Retina (tissue), 1 donor: ENCODE results near the gene GNAT1.

Experiments
- DNase-seq: peaks from one replicate; pipeline ENCODE4 v3.0.0-alpha.2; 2016

The GNAT1 gene

GRCh38 chr3:50190936-50191660 is at the start of gene GNAT1:
Gene GNAT1 (plus strand): TSS chr3:50191610. CDS start chr3:50191726, 116 bp downstream.
- DNase-seq: no peak

- DNase-seq: peak; percentile 7
These were observed 45.0 kb upstream of the GNAT1 start for GRCh38 chr3:50146316-50146901.

GRCh38 chr3:50147016-50147415 is 44.4 kb upstream of the GNAT1 start:
- no peak for DNase-seq

DNA sequence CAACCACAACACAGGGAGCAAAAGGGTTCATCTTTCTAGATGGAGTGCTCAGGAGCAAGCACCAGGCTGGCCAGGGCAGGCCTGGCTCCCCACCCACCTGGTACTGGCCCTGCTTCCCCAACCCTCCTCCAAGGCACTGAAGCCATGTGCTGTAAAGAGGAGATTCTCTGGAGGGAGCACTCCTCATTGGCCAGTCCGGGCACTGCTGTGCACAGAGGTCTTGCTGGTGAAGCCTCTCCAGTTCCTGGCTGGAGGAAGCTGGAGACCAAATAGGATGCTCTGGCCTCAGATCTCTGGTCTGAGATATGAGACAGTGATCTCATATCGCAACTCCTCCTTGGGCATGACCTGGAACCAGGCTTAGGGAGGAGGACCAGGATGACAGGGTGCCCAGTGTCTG is 44.0 kb upstream of the GNAT1 start:
- DNase-seq: no peak

DNA sequence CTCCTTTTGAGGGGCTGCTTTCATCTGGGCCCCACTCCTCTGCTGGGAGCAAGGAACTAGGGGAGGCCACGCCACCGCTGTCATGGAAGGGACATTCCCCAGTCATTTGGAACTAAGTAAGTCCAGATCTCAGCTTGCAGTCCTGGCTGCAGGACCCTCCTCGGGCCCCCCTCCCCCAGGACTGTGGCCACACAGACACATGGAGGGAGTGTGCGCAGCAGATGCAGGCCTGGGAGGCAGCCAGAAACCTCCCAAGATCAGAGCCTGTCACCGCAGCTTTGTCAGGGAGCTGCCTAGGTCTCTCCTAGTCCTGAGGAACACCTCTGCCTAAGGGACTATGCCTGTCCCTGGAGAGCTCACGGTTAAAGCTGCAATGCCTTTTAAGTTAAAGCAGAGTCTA is 43.5 kb upstream of the GNAT1 start:
- DNase-seq: no peak

DNA sequence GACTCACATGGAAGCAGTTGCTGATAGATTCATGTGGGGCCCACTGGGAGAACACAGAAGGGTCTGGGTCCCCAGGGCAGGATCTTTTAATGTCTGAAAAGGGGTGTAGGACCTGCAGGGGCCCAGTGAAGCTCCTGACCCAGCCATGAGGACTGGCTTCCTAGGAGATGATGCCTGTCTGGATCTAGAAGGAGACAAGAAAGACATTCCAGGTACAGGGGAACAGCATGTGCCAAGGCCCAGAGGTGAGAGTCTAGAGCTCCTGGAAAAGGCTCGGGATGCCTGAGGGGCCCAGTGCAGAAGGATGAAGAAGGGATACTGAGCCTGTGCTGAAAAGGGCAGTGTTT is 41.0 kb upstream of the GNAT1 start:
- DNase-seq: no peak

DNA sequence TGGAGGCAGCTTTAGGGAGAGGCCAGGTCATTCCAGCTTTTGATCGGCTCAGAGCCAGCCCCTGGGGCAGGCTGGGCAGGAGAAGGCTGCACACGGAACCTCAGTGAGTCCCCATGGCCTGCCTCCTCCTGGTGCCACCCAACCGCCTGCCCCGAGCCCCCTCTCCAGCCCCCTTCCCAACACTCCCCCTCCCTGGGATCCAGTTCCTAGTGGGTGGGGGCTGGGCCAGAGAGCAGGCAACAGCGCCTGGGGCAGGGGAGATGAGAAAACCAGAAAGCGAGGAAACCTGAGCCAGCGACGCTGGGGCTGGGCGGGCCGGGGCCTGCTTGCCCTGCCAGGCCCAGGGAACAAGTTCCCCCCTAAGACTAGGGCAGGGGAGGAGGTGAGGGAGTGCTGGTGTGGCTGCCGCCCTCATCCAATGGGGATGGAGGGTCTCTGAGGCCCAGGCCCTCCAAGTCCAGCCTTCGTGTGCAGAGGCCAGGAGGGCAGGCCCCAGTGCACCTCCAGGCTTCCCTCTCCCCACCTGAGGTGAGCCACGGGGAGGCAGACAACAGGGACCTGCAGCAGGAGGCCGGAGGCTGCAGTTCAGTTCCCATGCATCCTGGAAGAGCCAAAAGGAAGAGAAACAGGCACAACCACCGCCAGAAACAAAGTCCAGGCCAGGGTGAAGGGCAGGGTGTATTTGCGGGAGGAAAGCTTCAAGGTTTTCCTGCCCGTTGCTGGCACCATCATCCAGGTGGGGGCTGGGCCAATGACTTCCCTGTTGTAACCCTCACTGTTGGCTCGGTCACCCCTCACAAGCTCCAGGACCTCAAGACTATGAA is 40.3 kb upstream of the GNAT1 start:
- peak; percentile 66 for DNase-seq

DNA sequence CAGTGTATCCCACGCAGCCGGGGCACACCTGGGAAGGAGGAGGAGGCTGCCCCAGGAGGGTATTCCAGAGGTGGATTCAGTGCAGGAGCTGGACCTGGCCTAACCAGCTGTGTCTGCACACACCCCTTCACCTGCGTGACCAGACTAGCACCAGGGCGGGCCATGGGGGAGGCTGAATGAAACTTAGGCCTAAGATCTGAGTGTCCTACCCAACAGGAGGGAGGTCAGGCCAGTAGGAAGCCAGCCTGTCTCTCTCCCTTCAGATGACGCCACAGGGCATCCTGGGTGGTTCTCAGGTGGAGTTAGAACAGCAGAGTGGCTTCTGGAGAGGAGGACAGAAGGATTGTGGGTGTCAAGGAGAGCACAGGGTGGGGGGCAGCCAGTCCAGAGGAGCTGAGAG is 39.7 kb upstream of the GNAT1 start:
- no peak for DNase-seq

GRCh38 chr3:50153782-50154475 is 37.5 kb upstream of the GNAT1 start:
- DNase-seq: no peak

DNA sequence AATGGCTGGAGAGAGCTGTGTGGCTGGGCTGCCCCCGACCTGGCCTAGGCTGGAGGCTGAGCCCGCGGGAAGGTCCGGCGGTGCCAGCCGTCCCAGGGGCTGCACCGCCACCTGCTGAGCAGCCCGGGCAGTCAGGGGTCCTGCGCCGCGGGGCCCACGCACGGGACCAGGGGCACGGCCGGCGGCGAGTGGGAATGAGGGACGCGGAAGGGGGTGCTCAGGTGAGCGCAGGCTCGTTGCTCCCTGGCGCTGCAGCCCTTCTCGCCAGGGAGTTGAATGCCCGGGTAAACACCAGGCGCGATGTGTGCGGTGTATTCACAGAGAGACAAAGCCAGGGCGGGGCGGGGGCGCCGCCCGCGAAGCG is 37.0 kb upstream of the GNAT1 start:
- DNase-seq: peak; percentile 73

DNA sequence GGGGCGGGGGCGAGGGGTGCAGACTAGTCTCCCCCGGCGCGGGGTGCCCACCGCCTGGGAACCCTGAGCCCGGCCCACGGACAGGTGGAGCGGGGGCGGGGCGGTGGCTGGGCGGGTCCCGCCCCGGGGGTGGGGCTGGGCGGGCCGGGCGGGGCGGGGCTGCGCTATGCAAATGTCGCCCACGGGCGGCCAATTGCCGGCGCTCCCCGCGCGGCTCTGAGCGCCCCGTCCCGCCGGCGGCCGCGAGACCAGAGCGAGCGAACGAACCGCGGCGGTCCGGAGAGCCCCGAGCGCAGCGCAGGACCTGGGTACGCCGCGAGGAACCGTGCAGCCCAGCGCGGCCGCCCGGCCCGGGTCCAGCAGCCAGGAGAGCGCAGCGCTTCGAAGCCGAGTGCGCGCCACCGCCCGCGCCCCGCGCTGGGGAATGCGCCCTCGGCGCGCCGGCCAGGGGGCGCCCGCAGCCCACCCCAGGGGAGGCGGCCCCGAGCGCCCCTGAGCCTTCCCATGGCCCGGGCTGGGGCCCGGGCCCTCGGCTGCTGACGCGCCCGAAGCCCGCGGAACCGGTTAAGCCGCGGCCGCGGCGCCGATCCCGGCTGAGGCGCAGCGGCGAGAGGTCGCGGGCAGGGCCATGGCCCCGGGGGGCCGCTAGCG is 36.4 kb upstream of the GNAT1 start, which contains the start of gene SEMA3F:
Gene SEMA3F (plus strand): TSS at position 485 of the 651 bp plus-strand sequence. CDS start 4,299 bp downstream, outside the sequence.
- DNase-seq: peak; percentile 65

DNA sequence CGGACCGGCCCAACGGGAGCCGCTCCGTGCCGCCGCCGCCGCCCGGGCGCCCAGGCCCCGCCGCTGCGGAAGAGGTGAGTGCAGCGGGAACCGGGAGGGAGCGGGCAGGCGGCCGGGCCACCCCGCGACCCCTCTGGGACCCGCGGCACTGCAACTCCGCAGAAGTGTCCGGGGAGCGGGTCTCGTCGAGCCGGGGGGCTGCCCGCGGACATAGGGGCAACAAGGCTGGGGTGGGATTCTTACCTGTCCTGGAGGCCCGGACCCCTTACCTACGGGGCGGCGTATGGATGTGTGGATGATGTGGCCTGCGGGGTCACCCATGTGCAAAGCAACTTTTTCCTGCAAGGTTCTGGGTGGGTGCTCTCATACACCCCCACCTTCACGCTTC is 35.9 kb upstream of the GNAT1 start:
- DNase-seq: no peak

DNA sequence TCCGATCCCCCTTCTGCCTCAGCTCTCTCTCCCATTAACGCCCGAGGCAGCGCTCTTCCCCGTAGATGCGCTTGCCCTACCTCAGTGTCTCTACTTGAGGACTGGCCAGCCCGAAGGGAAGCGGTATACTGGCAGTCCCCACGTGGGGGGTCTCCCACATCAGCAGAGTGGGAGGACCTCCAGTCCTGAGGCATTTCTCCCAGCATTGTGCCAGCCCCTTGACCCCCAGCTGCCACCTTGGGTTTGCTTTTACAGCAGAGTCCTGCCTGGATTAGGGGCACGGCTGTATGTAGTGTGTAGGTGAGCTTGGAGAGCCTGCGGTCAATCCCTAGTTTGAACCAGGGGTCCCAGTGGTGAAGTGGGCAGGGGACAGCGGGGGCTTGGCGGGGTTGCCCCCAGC is 35.5 kb upstream of the GNAT1 start:
- peak; percentile 73 for DNase-seq

GRCh38 chr3:50156549-50157493 is 34.6 kb upstream of the GNAT1 start:
- peak; percentile 70 for DNase-seq

- DNase-seq: peak; percentile 28
These were observed 33.4 kb upstream of the GNAT1 start for GRCh38 chr3:50157827-50158529.

- no peak for DNase-seq
These were observed 32.8 kb upstream of the GNAT1 start for GRCh38 chr3:50158530-50159146.

DNA sequence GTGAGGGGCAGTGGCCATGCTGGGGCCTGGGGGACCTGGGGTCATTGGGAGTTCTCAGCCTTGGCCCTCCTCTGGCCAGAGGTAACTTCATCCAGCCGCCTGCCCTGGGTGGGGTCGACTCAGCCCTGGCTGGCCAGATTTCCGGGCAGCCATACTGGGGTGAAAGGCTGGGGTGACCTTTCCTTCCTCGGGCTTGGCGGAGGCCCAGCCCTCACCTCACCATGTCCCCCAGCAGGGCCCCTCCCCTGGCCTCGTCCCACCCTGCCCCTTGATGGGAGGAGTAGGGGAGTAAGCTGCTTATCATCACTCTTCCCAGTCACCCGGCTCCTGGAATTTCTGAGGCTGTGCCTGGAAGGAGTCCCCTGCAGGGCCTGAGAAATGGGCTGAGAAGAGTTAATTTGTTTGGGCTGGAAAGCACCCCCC is 30.8 kb upstream of the GNAT1 start:
- no peak for DNase-seq

- no peak for DNase-seq
These were observed 30.1 kb upstream of the GNAT1 start for GRCh38 chr3:50161320-50161719.

DNA sequence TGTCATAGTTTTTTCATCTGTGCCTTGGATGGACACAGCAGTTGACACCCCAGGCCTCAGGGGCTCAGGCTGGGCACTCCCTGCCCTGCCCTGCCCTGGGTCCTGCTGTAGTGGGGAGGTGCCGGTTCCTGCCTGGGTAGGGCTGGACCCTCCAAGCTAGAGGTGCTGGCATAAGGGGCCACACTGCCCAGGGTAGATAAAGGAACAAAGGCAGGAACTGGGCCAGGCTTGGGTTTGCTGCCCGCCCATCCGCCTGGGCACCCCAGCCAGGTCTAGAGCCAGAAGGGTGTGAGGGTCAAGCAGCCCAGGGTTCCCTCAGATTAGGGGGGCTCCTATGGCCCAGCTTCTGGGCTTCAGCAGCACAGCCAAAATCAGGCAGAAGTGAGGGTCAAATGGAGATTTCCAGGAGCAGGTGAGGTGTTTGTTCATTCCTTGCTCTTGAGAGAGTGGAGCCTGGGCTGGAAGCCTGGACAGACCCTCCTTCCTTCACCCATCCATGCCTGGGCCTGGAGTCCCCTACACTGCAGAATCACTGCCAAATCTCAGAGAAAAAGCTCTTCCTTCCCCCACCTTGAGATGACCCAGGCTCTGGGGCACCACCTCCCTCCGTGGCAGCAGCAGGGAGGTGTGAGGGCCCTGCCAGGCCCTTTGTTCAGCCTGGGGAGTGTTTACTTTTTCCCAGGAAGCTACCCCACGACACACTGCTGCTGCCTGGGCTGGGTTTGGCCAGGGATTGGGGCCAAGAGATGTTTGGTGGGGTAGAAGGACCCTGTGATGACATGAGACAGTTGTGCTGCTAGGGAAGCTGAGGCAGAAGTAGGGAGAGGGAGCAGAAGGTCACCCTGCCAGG is 29.2 kb upstream of the GNAT1 start:
- no peak for DNase-seq
